ENCODE data around the gene GHRL. TPM values are rescaled to one million over a fixed set of nuclear protein-coding genes. Genes with fewer than 3 reads are reported as not detected.
"Not testable (repeated sequence)": the region's sequence is repeated elsewhere in the genome, so short reads cannot be mapped to it uniquely, and the experiment has no call there.

GHRL gene
- polyA plus RNA-seq, 3 donors, result 2.4 to 4.0 (median 2.7) TPM

DNA sequence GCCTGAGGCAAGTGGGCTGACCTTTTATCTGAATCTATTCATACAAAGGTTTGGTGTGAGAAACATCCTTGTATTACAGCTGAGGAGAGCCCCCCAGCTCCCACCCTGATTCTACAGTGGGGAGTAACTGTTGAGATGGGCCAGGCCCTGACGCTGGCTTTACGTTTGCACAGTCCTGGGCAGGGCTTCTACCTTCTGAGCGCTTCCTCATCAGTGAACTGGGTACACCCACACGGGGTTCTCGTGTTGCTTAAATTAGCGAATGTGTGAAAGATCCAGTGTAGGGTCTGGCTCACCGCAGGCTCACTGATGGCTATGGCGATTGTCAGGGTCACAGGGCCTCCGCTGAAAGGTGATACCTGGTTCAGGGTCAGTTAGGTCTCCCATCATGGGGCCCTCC, 7.3 kb upstream of the GHRL start:
- DNase-seq (ENCODE audit: low read depth in 3 of 3, low spot score in 2 of 3), result no peak

DNA sequence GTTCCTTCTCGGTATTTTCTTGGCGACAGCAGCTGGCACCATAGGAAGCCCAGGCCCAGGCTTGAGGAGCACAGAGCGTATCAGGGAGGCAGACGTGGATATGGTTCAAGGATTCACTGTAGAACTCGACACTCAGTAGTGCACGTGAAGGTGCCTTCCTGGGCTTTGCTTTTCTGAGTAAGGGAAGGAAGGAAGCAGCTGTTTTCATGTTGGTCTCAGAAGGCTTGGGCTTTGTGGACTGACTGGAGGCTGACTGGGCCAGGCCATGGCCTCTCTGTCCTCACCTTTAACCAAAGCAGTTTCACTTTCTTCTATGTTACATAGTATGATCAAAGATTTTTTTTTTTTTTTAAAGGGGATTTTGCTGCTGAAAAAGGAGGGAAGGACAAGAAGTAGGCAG, 6.9 kb upstream of the GHRL start:
- no peak for DNase-seq (ENCODE audit: low read depth in 3 of 3, low spot score in 2 of 3)

DNA sequence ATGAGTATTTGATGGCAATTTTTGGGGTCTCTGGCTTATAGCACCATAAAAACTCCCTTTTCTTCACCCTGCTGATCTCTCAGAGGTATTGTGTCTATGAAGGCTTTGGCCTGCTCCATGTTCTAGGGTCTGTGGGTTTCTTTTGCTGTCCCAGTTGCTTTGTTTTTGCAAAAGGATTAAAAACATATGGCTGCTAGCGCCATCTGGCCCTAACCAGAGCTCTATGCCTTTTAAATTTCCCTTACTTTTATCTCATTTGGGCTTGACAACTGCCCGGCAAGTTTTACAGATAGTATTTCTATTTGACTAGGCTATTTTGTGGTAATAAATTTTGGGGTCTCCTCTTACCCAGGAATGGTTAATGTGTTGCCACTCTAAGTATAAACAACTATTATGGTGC, 6.4 kb upstream of the GHRL start:
- no peak for DNase-seq (ENCODE audit: low read depth in 3 of 3, low spot score in 2 of 3)

- DNase-seq (ENCODE audit: low read depth in 3 of 3, low spot score in 2 of 3), result not testable (repeated sequence)
Observed at GRCh38 chr3:10298064-10298463, 5.3 kb upstream of the GHRL start.

- no peak for DNase-seq (ENCODE audit: low read depth in 3 of 3, low spot score in 2 of 3)
Observed at GRCh38 chr3:10294030-10294586, 1.4 kb upstream of the GHRL start.

- no peak for DNase-seq (ENCODE audit: low read depth in 3 of 3, low spot score in 2 of 3)
Observed at GRCh38 chr3:10291641-10292040, 1.1 kb downstream of the GHRL start.

DNA sequence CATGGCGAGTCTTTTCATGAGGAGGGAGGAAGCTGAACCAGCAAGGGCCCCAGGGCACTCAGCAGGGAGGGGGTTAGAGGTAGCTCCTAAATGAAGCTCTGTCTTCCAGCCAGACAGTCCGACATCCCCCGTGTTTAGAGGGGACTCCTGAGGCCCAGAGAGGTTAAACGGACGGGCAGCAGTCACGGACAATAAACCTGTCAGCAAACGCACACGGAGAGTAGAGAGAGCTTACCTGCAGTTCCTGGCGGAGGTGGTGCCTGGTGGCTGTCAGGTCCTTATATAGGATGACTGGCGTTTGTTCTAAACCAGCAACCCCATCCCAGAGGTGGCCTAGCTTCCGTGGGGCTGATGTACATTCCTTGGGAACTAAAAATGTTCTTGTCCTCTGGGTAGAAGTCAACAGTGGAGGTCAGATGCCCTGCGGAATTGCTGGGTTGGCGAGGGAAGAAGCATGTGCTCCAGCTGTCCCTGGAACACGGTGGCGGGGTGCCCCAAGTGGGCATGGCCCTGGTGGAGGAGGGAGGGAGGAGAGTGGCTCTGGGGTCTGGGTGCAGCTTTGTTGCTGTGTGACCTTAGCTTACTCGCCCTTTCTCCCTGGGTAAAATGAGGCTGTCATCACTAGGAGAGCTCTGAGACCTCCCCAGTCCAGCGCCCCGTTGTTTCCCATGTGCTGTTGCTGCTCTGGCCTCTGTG, 2.1 kb downstream of the GHRL start:
- no peak for DNase-seq (ENCODE audit: low read depth in 3 of 3, low spot score in 2 of 3)

- DNase-seq (ENCODE audit: low read depth in 3 of 3, low spot score in 2 of 3), result no peak
Observed at GRCh38 chr3:10289787-10290355, 2.9 kb downstream of the GHRL start.

DNA sequence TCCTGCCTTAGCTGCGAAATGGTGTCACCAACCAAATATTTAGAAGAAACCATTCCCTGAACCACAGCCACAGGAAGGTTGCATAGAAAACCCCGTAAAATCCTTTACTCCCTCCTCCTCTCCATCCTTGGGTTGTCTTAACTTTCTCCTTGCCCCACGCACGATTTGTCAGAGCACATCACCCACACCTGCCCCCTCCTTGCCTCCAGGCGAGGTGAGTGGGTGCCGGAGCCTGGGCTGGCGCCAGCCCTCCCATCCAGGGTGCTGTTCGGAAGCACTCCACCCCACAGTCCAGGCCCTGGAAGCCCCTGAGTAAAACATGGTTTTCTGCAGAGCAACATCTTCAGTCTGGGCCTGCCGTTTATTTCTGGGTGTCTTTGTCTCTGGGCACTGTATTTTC, 3.7 kb downstream of the GHRL start:
- DNase-seq (ENCODE audit: low read depth in 3 of 3, low spot score in 2 of 3), result no peak

GRCh38 chr3:10288575-10288960, 4.2 kb downstream of the GHRL start:
- DNase-seq (ENCODE audit: low read depth in 3 of 3, low spot score in 2 of 3), result no peak

GRCh38 chr3:10287936-10288574, 4.7 kb downstream of the GHRL start:
- DNase-seq (ENCODE audit: low read depth in 3 of 3, low spot score in 2 of 3), result no peak

- DNase-seq (ENCODE audit: low read depth in 3 of 3, low spot score in 2 of 3), result no peak
Observed at GRCh38 chr3:10286596-10287295, 6.0 kb downstream of the GHRL start.

- DNase-seq (ENCODE audit: low read depth in 3 of 3, low spot score in 2 of 3), result no peak
Observed at GRCh38 chr3:10286133-10286524, 6.6 kb downstream of the GHRL start.

DNA sequence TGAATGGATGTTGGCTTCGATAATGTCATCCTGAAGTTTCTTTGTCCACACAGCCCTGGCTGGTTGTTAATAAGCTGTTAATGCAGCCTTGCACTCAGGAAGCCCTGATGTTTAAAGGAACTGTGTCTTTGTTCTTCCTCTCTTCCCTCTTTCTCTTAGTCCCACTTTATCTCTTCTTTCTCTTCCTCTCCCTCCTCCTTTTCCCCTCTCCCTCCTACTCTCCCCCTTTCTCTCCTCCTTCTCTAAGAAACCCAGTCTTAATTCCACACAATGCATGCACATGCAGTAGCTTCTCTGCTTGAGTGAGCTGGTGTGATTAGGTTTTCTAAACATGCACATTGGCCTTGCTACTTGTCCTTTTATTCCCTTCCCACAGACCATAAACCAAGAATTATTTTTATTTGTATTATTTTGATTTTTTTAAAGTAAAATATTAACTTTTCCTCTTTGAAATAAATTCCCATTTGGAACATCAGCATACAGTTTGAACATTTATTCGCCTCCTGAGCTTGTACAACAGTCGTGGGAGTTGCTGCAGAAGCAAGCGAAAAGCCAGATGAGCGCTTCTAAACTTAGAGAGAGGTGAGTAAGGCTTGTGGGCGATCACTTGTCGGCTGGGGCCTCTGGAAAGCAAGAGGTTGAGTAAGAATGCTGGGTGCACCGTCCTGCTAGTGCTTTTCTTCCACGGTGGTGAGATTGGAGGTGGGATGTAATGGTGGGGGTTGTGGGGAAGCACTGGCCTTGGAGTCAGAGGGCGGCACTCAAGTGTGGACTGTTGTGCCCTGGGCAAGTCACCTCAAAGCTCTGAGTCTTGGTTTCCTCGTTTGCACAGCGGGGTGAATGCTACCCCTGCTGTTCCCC, 7.2 kb downstream of the GHRL start:
- no peak for DNase-seq (ENCODE audit: low read depth in 3 of 3, low spot score in 2 of 3)

GRCh38 chr3:10284496-10284895, 8.3 kb downstream of the GHRL start:
- no peak for DNase-seq (ENCODE audit: low read depth in 3 of 3, low spot score in 2 of 3)

DNA sequence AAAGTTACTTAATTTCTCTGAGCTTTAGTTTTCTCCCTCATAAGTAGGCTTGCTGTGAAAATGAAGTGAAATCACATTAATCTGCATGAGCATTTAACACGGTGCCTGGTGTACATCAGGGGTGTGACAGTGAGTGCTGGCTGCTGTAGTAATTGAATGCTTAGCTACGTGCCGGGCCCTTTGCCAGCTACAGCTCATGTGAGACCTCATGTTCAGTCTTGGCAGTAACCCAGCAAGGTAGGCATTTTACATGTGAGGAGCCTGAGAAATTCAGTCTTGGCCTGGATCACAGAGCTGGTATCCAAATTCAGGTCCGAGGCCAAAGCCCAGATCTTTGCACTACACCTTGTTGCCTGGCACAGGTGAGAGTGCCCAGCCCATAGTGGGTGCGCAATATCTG, 9.1 kb downstream of the GHRL start:
- no peak for DNase-seq (ENCODE audit: low read depth in 3 of 3, low spot score in 2 of 3)

- DNase-seq (ENCODE audit: low read depth in 3 of 3, low spot score in 2 of 3), result no peak
Observed at GRCh38 chr3:10281951-10282350, 10.8 kb downstream of the GHRL start.

GRCh38 chr3:10280571-10280970, 12.2 kb downstream of the GHRL start:
- no peak for DNase-seq (ENCODE audit: low read depth in 3 of 3, low spot score in 2 of 3)

- DNase-seq (ENCODE audit: low read depth in 3 of 3, low spot score in 2 of 3), result no peak
Observed at GRCh38 chr3:10280177-10280529, 12.6 kb downstream of the GHRL start.

- no peak for DNase-seq (ENCODE audit: low read depth in 3 of 3, low spot score in 2 of 3)
Observed at GRCh38 chr3:10279384-10280176, 13.2 kb downstream of the GHRL start.

Measured in right renal cortex interstitium (tissue), 3 donors.